ENCODE measurements around the gene EIF3I. TPM values are rescaled to one million over a fixed set of nuclear protein-coding genes. Genes with fewer than 3 reads are reported as not detected.

Gene EIF3I
- total and polyA plus RNA-seq, 2 of the 13 experiments (the other 11 are each of a cell fraction or from before 2014, with no cell fraction given), result 210 to 223 TPM

- TF ChIP-seq, protein P1, sequence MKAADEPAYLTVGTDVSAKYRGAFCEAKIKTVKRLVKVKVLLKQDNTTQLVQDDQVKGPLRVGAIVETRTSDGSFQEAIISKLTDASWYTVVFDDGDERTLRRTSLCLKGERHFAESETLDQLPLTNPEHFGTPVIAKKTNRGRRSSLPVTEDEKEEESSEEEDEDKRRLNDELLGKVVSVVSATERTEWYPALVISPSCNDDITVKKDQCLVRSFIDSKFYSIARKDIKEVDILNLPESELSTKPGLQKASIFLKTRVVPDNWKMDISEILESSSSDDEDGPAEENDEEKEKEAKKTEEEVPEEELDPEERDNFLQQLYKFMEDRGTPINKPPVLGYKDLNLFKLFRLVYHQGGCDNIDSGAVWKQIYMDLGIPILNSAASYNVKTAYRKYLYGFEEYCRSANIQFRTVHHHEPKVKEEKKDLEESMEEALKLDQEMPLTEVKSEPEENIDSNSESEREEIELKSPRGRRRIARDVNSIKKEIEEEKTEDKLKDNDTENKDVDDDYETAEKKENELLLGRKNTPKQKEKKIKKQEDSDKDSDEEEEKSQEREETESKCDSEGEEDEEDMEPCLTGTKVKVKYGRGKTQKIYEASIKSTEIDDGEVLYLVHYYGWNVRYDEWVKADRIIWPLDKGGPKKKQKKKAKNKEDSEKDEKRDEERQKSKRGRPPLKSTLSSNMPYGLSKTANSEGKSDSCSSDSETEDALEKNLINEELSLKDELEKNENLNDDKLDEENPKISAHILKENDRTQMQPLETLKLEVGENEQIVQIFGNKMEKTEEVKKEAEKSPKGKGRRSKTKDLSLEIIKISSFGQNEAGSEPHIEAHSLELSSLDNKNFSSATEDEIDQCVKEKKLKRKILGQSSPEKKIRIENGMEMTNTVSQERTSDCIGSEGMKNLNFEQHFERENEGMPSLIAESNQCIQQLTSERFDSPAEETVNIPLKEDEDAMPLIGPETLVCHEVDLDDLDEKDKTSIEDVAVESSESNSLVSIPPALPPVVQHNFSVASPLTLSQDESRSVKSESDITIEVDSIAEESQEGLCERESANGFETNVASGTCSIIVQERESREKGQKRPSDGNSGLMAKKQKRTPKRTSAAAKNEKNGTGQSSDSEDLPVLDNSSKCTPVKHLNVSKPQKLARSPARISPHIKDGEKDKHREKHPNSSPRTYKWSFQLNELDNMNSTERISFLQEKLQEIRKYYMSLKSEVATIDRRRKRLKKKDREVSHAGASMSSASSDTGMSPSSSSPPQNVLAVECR (CRISPR knock-in tag; IDR thresholded peaks at IDR 0.05; ENCODE audit: borderline replicate concordance), result peak; percentile 75; the same call in 1 of the 2 replicates
- 0 out of 2 replicates have a peak, but pooled peaks have one; percentile 21 for TF ChIP-seq NCOA1 (CRISPR knock-in tag; IDR thresholded peaks at IDR 0.05)
- peak; percentile 65 for TF ChIP-seq PHF20 (CRISPR knock-in tag; IDR thresholded peaks at IDR 0.05)
- peak; percentile 62; the same call in 1 of the 2 replicates for TF ChIP-seq TFE3 (CRISPR knock-in tag; IDR thresholded peaks at IDR 0.05)
- TF ChIP-seq TARDBP (CRISPR knock-in tag; IDR thresholded peaks at IDR 0.05), result peak; percentile 88
- TF ChIP-seq, protein P2, sequence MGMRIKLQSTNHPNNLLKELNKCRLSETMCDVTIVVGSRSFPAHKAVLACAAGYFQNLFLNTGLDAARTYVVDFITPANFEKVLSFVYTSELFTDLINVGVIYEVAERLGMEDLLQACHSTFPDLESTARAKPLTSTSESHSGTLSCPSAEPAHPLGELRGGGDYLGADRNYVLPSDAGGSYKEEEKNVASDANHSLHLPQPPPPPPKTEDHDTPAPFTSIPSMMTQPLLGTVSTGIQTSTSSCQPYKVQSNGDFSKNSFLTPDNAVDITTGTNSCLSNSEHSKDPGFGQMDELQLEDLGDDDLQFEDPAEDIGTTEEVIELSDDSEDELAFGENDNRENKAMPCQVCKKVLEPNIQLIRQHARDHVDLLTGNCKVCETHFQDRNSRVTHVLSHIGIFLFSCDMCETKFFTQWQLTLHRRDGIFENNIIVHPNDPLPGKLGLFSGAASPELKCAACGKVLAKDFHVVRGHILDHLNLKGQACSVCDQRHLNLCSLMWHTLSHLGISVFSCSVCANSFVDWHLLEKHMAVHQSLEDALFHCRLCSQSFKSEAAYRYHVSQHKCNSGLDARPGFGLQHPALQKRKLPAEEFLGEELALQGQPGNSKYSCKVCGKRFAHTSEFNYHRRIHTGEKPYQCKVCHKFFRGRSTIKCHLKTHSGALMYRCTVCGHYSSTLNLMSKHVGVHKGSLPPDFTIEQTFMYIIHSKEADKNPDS (CRISPR knock-in tag; IDR thresholded peaks at IDR 0.05), result no peak
- TF ChIP-seq ZNF350 (CRISPR knock-in tag; IDR thresholded peaks at IDR 0.05; ENCODE audit: borderline replicate concordance, low read depth), result peak; percentile 79; the same call in 1 of the 2 replicates
- TF ChIP-seq ZNF891 (CRISPR knock-in tag; IDR thresholded peaks at IDR 0.05), result no peak
- 0 out of 2 replicates have a peak, but pooled peaks have one; percentile 53 for TF ChIP-seq ZNF589 (CRISPR knock-in tag; conservative IDR thresholded peaks at IDR 0.05)
- TF ChIP-seq STAG1 (CRISPR knock-in tag; IDR thresholded peaks at IDR 0.05), result 0 out of 2 replicates have a peak, but pooled peaks have one; percentile 4
- TF ChIP-seq KLF11 (CRISPR knock-in tag; IDR thresholded peaks at IDR 0.05), result no peak
- TF ChIP-seq SSRP1 (CRISPR knock-in tag; IDR thresholded peaks at IDR 0.05), result no peak
- TF ChIP-seq PAX8 (CRISPR knock-in tag; IDR thresholded peaks at IDR 0.05; ENCODE audit: borderline replicate concordance), result no peak
- TF ChIP-seq MIER3 (CRISPR knock-in tag; IDR thresholded peaks at IDR 0.05; ENCODE audit: borderline replicate concordance), result no peak
- TF ChIP-seq ZNF660 (CRISPR knock-in tag; IDR thresholded peaks at IDR 0.05; ENCODE audit: borderline replicate concordance, low read depth), result no peak
- no peak for TF ChIP-seq GZF1 (CRISPR knock-in tag; IDR thresholded peaks at IDR 0.05)
- TF ChIP-seq RARA (CRISPR knock-in tag; IDR thresholded peaks at IDR 0.05), result peak; percentile 99
- TF ChIP-seq TAF15 (IDR thresholded peaks at IDR 0.05; ENCODE audit: low read depth, low read length, poor library complexity, severe bottlenecking), result no peak
- TF ChIP-seq PHB2 (IDR thresholded peaks at IDR 0.05; ENCODE audit: partially characterized antibody), result no peak
- peak; percentile 86 for TF ChIP-seq PRPF4 (IDR thresholded peaks at IDR 0.05; ENCODE audit: low read depth, low read length, poor library complexity, severe bottlenecking)
- TF ChIP-seq IKZF4 (CRISPR knock-in tag; IDR thresholded peaks at IDR 0.05; ENCODE audit: borderline replicate concordance, low read depth, not compliant biosample characterization), result no peak
These were observed 27.8 kb downstream of the EIF3I start (continued) for GRCh38 chr1:32249831-32250525.

Measured in HepG2 (cell line).